ENCODE measurements around the gene LYAR. TPM values are rescaled to one million over a fixed set of nuclear protein-coding genes. Genes with fewer than 3 reads are reported as not detected.
"Not testable (repeated sequence)": the region's sequence is repeated elsewhere in the genome, so short reads cannot be mapped to it uniquely, and the experiment has no call there.

Gene LYAR
- total RNA-seq, 5 donors from 2014 or later (not counting 1 experiment from before 2014, with no cell fraction given): 21.0 to 46.3 (median 31.7) TPM

GRCh38 chr4:4239551-4239950 lies 50.4 kb downstream of the LYAR start:
- H3K27me3 Mint-ChIP-seq; H3K9me3 Mint-ChIP-seq; H3K9me3 ChIP-seq; DNase-seq; H3K4me3 Mint-ChIP-seq; H3K4me3 ChIP-seq (ENCODE audit: control insufficient read depth in 1 of 2, extremely low read depth in 1 of 2, low read length in 1 of 2); H3K27ac Mint-ChIP-seq; H3K27ac ChIP-seq (ENCODE audit: low read length); POLR2A ChIA-PET; H3K4me1 ChIP-seq (ENCODE audit: control insufficient read depth in 1 of 2, extremely low read depth in 1 of 2, insufficient read depth in 2 of 2, low read length in 2 of 2); ATAC-seq (replicated peaks in 1 of 4); CTCF ChIA-PET; H3K4me1 Mint-ChIP-seq; H3K27me3 ChIP-seq (replicated peaks in 1 of 2; ENCODE audit: control insufficient read depth in 2 of 2, extremely low read depth in 1 of 2, insufficient read depth in 2 of 2, low read length in 1 of 2): not testable (repeated sequence)
- peaks cover 55% of the 10 kb centered on the region for H3K36me3 Mint-ChIP-seq
- no CpG with 5 or more reads among the region's 3 CpGs for WGBS (ENCODE audit: insufficient coverage)
- peaks cover 10 to 47% of the 10 kb centered on the region in 2 donors for H3K36me3 ChIP-seq (ENCODE audit: control insufficient read depth in 2 of 2, extremely low read depth in 1 of 2, insufficient read depth in 1 of 2, low read length in 1 of 2)

GRCh38 chr4:4233610-4234009 lies 56.3 kb downstream of the LYAR start:
- Mint-ChIP-seq H3K27me3 (peaks cover under 1 to 8% of the 10 kb centered on the region in 2 donors), H3K4me3 (no peak overlapping the region), H3K9me3 (peaks cover 3 to 15% (median 9%) of the 10 kb centered on the region in 3 donors), H3K4me1 (no peaks in the 10 kb centered on the region), H3K36me3 (peaks cover 27% of the 10 kb centered on the region), H3K27ac (no peak overlapping the region)
- DNase-seq (no peak), ATAC-seq (replicated peaks in 1 of 4) (no peak)
- ChIA-PET CTCF (no interaction called here), POLR2A (no interaction called here)
- Histone ChIP-seq H3K9me3 (no peaks in the 10 kb centered on the region), H3K27me3 (replicated peaks in 1 of 2; ENCODE audit: control insufficient read depth in 2 of 2, extremely low read depth in 1 of 2, insufficient read depth in 2 of 2, low read length in 1 of 2) (peaks cover 4 to 15% of the 10 kb centered on the region in 2 experiments), H3K36me3 (ENCODE audit: control insufficient read depth in 2 of 2, extremely low read depth in 1 of 2, insufficient read depth in 1 of 2, low read length in 1 of 2) (peaks cover 0 to 10% of the 10 kb centered on the region in 2 donors), H3K4me3 (ENCODE audit: control insufficient read depth in 1 of 2, extremely low read depth in 1 of 2, low read length in 1 of 2) (no peak overlapping the region), H3K27ac (ENCODE audit: low read length) (no peak overlapping the region), H3K4me1 (ENCODE audit: control insufficient read depth in 1 of 2, extremely low read depth in 1 of 2, insufficient read depth in 2 of 2, low read length in 2 of 2) (no peaks in the 10 kb centered on the region)
- WGBS (ENCODE audit: insufficient coverage): 100% methylated on average over 2 of the region's 2 CpGs

GRCh38 chr4:4228356-4228668 lies 61.6 kb downstream of the LYAR start:
- ATAC-seq (replicated peaks in 1 of 4) (no peak), DNase-seq (no peak)
- peaks cover 0 to 5% of the 10 kb centered on the region in 2 experiments for H3K4me1 ChIP-seq (ENCODE audit: control insufficient read depth in 1 of 2, extremely low read depth in 1 of 2, insufficient read depth in 2 of 2, low read length in 2 of 2)
- Mint-ChIP-seq H3K27ac (no peak overlapping the region), H3K4me3 (no peak overlapping the region), H3K9me3 (peaks cover 0 to 7% (median 0%) of the 10 kb centered on the region in 3 donors), H3K36me3 (no peaks in the 10 kb centered on the region), H3K27me3 (peaks cover 38 to 50% of the 10 kb centered on the region in 2 donors), H3K4me1 (peaks cover 12 to 14% (median 13%) of the 10 kb centered on the region in 3 donors)
- WGBS (ENCODE audit: insufficient coverage): no CpG with 5 or more reads among the region's 1 CpG
- no peaks in the 10 kb centered on the region for H3K36me3 ChIP-seq (ENCODE audit: control insufficient read depth in 2 of 2, extremely low read depth in 1 of 2, insufficient read depth in 1 of 2, low read length in 1 of 2)
- H3K4me3 ChIP-seq (ENCODE audit: control insufficient read depth in 1 of 2, extremely low read depth in 1 of 2, low read length in 1 of 2): no peak overlapping the region
- H3K27ac ChIP-seq (ENCODE audit: low read length): no peak overlapping the region
- H3K9me3 ChIP-seq: no peaks in the 10 kb centered on the region
- peaks cover 4 to 48% of the 10 kb centered on the region in 2 experiments for H3K27me3 ChIP-seq (replicated peaks in 1 of 2; ENCODE audit: control insufficient read depth in 2 of 2, extremely low read depth in 1 of 2, insufficient read depth in 2 of 2, low read length in 1 of 2)
- ChIA-PET POLR2A (no interaction called here), CTCF (no interaction called here)

GRCh38 chr4:4227510-4228355 lies 62.2 kb downstream of the LYAR start:
- Histone ChIP-seq H3K27me3 (replicated peaks in 1 of 2; ENCODE audit: control insufficient read depth in 2 of 2, extremely low read depth in 1 of 2, insufficient read depth in 2 of 2, low read length in 1 of 2) (peaks cover 4 to 48% of the 10 kb centered on the region in 2 experiments), H3K9me3 (no peaks in the 10 kb centered on the region), H3K36me3 (ENCODE audit: control insufficient read depth in 2 of 2, extremely low read depth in 1 of 2, insufficient read depth in 1 of 2, low read length in 1 of 2) (no peaks in the 10 kb centered on the region), H3K27ac (ENCODE audit: low read length) (no peak overlapping the region), H3K4me1 (ENCODE audit: control insufficient read depth in 1 of 2, extremely low read depth in 1 of 2, insufficient read depth in 2 of 2, low read length in 2 of 2) (peaks cover 0 to 5% of the 10 kb centered on the region in 2 experiments), H3K4me3 (ENCODE audit: control insufficient read depth in 1 of 2, extremely low read depth in 1 of 2, low read length in 1 of 2) (no peak overlapping the region)
- ATAC-seq (replicated peaks in 1 of 4) (no peak), DNase-seq (no peak)
- peaks cover 12 to 14% (median 13%) of the 10 kb centered on the region in 3 donors for H3K4me1 Mint-ChIP-seq
- peak overlapping the region in 1 of 3 donors; percentile 47 for H3K4me3 Mint-ChIP-seq
- ChIA-PET POLR2A (no interaction called here), CTCF (no interaction called here)
- peaks cover 44 to 56% of the 10 kb centered on the region in 2 donors for H3K27me3 Mint-ChIP-seq
- no peaks in the 10 kb centered on the region for H3K36me3 Mint-ChIP-seq
- peaks cover 0 to 2% (median 0%) of the 10 kb centered on the region in 3 donors for H3K9me3 Mint-ChIP-seq
- WGBS (ENCODE audit: insufficient coverage): 17% methylated on average over 37 of the region's 51 CpGs
- H3K27ac Mint-ChIP-seq: peak overlapping the region in 1 of 2 donors; percentile 23

GRCh38 chr4:4226606-4227438 lies 63.1 kb downstream of the LYAR start, which contains the start of gene OTOP1:
OTOP1 (minus strand) TSS chr4:4226929; CDS start chr4:4226864, 65 bp downstream.
- Mint-ChIP-seq H3K36me3 (no peaks in the 10 kb centered on the region), H3K27me3 (peaks cover 52 to 65% of the 10 kb centered on the region in 2 donors), H3K27ac (peak within 1 kb of the TSS in 1 of 2 donors; percentile 23), H3K9me3 (no peaks in the 10 kb centered on the region), H3K4me1 (peaks cover 12 to 14% (median 13%) of the 10 kb centered on the region in 3 donors), H3K4me3 (peak within 1 kb of the TSS in 1 of 3 donors; percentile 47)
- ChIA-PET POLR2A (no interaction called here), CTCF (no interaction called here)
- no peak within 1 kb of the TSS for H3K27ac ChIP-seq (ENCODE audit: low read length)
- H3K4me3 ChIP-seq (ENCODE audit: control insufficient read depth in 1 of 2, extremely low read depth in 1 of 2, low read length in 1 of 2): no peak within 1 kb of the TSS
- H3K4me1 ChIP-seq (ENCODE audit: control insufficient read depth in 1 of 2, extremely low read depth in 1 of 2, insufficient read depth in 2 of 2, low read length in 2 of 2): peaks cover 0 to 5% of the 10 kb centered on the region in 2 experiments
- no peak for ATAC-seq (replicated peaks in 1 of 4)
- H3K9me3 ChIP-seq: no peaks in the 10 kb centered on the region
- H3K27me3 ChIP-seq (replicated peaks in 1 of 2; ENCODE audit: control insufficient read depth in 2 of 2, extremely low read depth in 1 of 2, insufficient read depth in 2 of 2, low read length in 1 of 2): peaks cover 4 to 56% of the 10 kb centered on the region in 2 experiments
- H3K36me3 ChIP-seq (ENCODE audit: control insufficient read depth in 2 of 2, extremely low read depth in 1 of 2, insufficient read depth in 1 of 2, low read length in 1 of 2): no peaks in the 10 kb centered on the region
- no peak for DNase-seq
- 19% methylated on average over 77 of the region's 82 CpGs for WGBS (ENCODE audit: insufficient coverage)

- peak overlapping the region in 1 of 3 donors; percentile 46 for H3K4me3 Mint-ChIP-seq
- Histone ChIP-seq H3K36me3 (ENCODE audit: control insufficient read depth in 2 of 2, extremely low read depth in 1 of 2, insufficient read depth in 1 of 2, low read length in 1 of 2) (no peaks in the 10 kb centered on the region), H3K4me1 (ENCODE audit: control insufficient read depth in 1 of 2, extremely low read depth in 1 of 2, insufficient read depth in 2 of 2, low read length in 2 of 2) (peaks cover 0 to 5% of the 10 kb centered on the region in 2 experiments), H3K9me3 (no peaks in the 10 kb centered on the region), H3K4me3 (ENCODE audit: control insufficient read depth in 1 of 2, extremely low read depth in 1 of 2, low read length in 1 of 2) (no peak overlapping the region), H3K27me3 (replicated peaks in 1 of 2; ENCODE audit: control insufficient read depth in 2 of 2, extremely low read depth in 1 of 2, insufficient read depth in 2 of 2, low read length in 1 of 2) (peaks cover 5 to 60% of the 10 kb centered on the region in 2 experiments), H3K27ac (ENCODE audit: low read length) (no peak overlapping the region)
- no peak overlapping the region for H3K27ac Mint-ChIP-seq
- peaks cover 54 to 70% of the 10 kb centered on the region in 2 donors for H3K27me3 Mint-ChIP-seq
- no peaks in the 10 kb centered on the region for H3K9me3 Mint-ChIP-seq
- DNase-seq: no peak
- ATAC-seq (replicated peaks in 1 of 4): no peak
- 27% methylated on average over 36 of the region's 41 CpGs for WGBS (ENCODE audit: insufficient coverage)
- H3K4me1 Mint-ChIP-seq: peaks cover 12 to 14% (median 13%) of the 10 kb centered on the region in 3 donors
- ChIA-PET CTCF (no interaction called here), POLR2A (no interaction called here)
- H3K36me3 Mint-ChIP-seq: no peaks in the 10 kb centered on the region
Observed at GRCh38 chr4:4225915-4226605, 63.9 kb downstream of the LYAR start.
